GM23248 (cell line): ENCODE results near the gene CYB5RL.

Experiments used
- EZH2 ChIP-seq: fragments of 200-600 bp; sonication (generic); IDR thresholded peaks from 2 replicates; pipeline ENCODE4 v1.6.1; 2018; ENCODE audit warnings: antibody characterized with exemption, mild to moderate bottlenecking; ENCODE audit not compliant: insufficient read depth, poor library complexity, severe bottlenecking
- EZH2phosphoT487 ChIP-seq: fragments of 200-600 bp; sonication (generic); IDR thresholded peaks from 2 replicates; pipeline ENCODE4 v1.6.1; 2018; ENCODE audit warnings: antibody characterized with exemption, moderate library complexity, mild to moderate bottlenecking, low read depth; ENCODE audit not compliant: insufficient read depth

DNA sequence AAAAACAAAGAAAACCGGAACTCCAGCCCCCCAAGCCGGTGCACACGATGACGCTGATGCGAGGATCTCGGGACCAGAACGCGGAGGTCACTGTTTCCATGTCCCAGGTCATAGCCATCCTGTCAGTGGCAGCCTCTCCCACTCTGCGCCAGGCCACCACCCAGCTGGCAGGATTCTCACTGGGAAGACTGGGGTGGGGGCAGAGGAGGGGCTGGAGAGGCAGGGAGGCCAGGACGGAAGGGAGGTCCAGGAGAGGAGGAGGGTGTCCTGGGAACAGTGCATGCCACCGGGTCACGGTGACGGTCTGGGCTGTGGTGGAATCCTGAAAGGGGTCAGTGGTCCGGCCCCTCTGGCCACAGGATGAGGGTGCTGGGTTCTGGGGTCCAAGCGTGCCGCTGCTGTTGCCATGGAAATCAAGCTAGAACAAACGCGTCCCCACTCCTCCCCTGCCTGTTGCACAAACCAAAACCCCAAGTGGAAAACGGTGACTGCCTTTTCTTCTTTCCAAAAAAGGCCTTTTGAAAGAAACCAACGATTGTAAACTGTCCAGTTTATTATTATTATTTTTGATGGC lies 26.2 kb upstream of the CYB5RL start:
- TF ChIP-seq EZH2 (no peak), EZH2phosphoT487 (no peak)
